ENCODE data around the gene HEXIM1.

The HEXIM1 gene

DNA sequence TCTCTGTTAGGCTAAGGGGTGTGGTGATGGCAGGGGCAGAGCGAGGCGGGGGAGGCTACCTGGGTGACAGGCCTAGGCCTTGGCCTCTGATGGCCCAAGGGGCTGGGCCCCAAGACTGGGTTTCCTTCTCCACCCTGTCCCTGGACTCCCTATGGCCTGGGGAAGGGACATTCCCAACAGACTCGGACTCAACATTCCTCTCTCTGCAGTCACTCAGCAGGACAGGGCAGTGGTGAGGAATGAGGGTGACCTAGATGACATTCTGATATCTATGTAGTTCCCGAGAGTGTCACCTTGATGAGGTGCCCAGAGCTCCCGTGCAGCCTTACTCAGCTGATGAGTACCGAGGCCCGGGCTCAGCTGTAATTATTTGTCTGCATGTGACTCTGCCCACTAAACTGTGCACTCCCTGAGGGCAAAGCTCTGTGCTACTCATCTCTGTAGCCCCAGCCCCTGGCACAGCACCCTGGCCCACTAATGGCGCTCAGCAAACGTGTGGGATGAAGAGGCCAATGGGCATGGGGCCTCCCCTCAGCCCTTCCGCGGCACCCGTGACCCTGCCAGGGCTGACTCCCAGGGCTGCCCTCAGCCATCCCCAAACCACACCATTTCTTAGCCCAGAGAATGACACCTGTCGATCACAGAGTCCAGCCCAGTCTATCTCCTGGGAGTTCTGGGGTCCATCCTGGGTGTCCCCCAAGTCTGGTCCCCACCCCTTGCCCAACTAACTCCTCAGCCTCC is 18.2 kb upstream of the HEXIM1 start:
- no peak for DNase-seq (ENCODE audit: low read depth)

GRCh38 chr17:45130681-45131615 is 17.3 kb upstream of the HEXIM1 start:
- DNase-seq (ENCODE audit: low read depth) = no peak

DNA sequence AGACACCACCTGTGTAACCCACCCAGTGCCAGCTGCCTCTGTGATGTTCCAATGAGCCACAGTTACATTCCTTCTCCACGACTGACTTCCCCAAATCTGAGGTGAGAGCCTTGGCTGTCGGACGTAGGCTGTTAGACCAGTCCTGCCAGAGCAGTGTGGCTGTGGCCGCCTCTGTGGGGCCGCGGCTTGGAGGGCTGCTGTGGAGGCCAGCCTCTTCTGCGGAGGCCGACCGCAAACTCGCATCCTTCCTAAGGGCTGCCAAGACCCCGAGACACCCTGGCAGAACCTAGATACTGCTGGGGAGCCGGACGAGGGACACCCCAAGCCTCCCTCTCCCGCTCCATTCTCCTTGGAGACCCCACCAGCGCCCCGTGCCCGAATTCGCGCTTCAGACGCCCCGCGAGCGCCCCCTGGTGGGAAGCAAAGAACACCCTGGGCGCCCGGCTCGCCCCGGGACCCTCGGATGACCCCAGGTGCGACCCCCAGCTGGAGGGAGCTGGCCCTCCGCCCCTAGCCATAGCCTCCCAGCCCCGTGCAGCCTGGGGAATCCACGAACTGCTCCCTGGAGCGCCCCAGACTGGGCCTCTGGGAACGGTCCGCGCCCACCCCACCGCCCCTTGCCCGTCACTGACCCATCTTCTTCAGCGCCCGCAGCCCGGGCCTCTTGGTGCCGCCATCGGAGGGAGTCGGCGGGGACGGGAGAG is 16.5 kb upstream of the HEXIM1 start:
- no peak for DNase-seq (ENCODE audit: low read depth)

DNA sequence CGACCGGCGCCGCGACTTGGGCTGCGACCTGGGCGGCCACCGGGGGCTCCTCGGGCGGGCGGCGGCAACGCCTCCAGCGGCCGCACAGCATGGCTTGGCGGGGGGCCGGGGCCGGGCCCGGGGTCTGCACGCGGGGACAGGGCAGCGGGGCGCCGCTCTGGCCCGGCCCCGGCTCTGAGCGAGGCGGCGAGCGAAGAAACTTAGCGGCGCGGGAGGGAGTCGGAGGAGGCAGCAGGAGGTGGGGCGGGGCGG is 16.0 kb upstream of the HEXIM1 start, which contains the start of gene PLCD3:
Gene PLCD3, minus strand, starts transcription at position 196 of the 252 bp plus-strand sequence. Its CDS starts 105 bp downstream, at position 91.
- peak; percentile 49 for DNase-seq (ENCODE audit: low read depth)

- peak; percentile 18 for DNase-seq (ENCODE audit: low read depth)
Measured at GRCh38 chr17:45132572-45133463, 15.5 kb upstream of the HEXIM1 start.

- peak; percentile 97 for DNase-seq (ENCODE audit: low read depth)
Measured at GRCh38 chr17:45135192-45135977, 12.9 kb upstream of the HEXIM1 start, which contains the start of gene ACBD4. Gene ACBD4 (plus strand): TSS chr17:45135687. CDS start chr17:45136145, 458 bp downstream.

GRCh38 chr17:45135978-45136791 is 12.1 kb upstream of the HEXIM1 start:
- DNase-seq (ENCODE audit: low read depth) = no peak

DNA sequence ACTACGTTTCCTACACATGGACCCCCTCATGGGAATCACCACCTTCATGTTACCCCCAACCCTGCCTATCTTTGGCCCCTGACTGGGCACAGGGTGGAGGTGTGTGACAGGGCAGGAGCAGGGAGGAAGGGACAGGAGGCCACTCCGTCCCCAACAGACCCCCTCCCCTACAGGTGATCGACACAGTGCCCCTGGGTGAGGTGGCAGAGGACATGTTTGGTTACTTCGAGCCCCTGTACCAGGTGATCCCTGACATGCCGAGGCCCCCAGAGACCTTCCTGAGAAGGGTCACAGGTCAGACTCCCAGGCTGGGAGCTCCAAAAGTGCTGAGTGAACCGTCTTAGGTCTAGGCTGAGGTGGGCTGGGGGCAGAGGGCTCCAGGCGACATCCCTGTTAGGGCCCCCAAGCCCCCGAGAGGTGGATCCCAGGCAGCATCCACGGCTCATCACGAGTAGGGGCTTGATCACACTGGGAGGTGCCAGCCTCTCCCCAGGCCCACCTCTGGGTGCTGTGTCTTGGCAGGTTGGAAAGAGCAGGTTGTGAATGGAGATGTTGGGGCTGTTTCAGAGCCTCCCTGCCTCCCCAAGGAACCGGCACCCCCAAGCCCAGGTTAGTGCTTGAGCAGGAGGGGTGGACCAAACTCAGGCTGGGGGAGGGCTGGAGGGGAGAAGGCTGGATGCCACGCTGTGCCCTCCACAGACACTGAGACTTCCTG is 11.3 kb upstream of the HEXIM1 start:
- no peak for DNase-seq (ENCODE audit: low read depth)

- DNase-seq (ENCODE audit: low read depth) = no peak
Measured at GRCh38 chr17:45137561-45138305, 10.5 kb upstream of the HEXIM1 start.

DNA sequence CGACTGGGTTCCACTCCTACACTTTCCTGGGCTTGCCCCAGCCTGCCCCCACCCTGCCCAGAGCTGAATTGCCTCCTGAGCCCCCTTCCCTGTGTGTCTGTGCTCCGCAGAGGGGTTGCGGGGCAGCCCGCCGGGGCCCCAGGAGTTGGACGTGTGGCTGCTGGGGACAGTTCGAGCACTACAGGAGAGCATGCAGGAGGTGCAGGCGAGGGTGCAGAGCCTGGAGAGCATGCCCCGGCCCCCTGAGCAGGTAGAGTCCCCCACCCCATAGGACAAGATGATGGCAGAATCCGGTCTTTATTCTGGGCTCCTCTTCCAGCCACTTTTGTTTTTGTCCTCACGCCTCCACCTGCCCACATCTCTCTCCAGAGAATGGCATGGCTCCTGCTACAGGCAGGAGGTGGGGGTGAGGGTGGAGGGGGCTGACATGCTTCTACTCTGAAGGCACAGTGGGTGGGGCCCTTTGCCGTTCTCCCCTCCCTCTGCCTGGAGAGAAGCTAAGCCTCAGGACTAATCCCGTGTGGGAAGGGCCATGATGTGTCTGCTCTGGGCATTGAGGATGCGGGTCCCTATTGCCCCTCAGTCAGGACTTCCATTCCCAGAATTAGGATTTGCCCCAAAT is 9.3 kb upstream of the HEXIM1 start:
- no peak for DNase-seq (ENCODE audit: low read depth)

GRCh38 chr17:45139533-45139920 is 8.7 kb upstream of the HEXIM1 start:
- DNase-seq (ENCODE audit: low read depth) = no peak

DNA sequence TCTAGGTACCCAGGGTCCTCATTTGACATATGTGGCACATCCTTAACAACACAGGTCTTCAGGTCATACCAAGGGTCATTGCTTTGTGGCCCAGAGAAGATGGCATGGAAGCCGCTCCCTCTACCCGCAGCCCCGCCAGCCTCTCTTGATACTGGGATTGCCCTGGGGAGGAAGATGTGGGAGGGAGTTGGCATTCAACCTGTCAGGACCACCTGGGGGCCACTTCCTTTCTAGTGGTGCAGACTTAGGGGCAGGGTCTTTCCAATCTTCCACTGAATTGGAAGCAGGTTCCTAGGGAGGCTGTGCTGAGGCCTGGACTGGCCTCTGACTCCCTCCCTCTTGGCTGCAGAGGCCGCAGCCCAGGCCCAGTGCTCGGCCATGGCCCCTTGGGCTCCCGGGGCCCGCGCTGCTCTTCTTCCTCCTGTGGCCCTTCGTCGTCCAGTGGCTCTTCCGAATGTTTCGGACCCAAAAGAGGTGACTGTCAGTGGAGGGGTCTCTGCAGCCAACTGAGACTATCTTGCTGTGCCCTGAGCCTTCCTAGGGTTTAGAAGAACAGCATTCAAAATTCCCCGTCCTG is 5.1 kb upstream of the HEXIM1 start:
- DNase-seq (ENCODE audit: low read depth) = no peak

- no peak for DNase-seq (ENCODE audit: low read depth)
Measured at GRCh38 chr17:45143767-45144198, 4.5 kb upstream of the HEXIM1 start.

DNA sequence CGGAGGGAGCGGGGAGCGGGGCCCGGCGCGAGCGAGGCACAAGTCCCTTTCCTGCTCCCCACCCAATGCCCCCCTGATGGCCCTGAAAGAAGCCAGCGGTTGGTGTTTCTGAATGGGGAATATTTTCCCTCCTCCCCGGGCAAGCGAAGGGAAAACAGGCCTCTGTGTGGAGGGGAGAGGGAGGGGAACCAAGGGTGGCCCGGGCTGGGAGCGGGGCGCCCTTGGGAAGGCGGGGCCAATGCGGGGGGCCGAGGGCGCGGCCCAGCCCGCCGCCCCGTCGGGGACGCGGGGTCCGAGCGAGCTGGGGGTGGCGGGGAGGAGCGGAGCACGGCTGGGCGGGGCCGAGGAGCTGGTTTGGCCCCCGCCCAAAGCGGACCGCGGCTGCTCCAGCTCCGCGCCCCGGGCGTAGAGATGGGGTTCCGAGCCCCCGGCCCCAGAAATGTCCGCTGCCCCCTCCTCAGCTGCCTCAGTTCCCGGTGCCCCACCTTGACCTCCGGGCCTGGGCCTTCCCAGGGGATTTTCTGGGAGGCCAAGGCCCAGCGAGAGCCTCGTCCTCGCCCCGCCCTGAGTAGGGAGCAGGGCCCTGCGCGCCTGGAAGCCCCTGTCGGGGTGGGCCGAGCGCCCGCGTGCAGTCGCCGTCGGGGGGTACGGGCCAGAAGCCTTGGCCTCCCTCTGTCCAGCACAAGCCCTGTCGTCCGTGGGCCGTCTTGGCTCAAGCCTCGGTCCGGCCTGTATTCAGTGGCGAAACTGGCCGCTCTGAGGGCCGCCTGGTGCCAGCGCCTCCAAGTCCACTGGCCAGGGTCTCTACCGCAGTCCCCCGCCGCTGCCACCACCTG is 3.9 kb upstream of the HEXIM1 start:
- DNase-seq (ENCODE audit: low read depth) = no peak

GRCh38 chr17:45145035-45145389 is 3.3 kb upstream of the HEXIM1 start:
- DNase-seq (ENCODE audit: low read depth) = no peak

DNA sequence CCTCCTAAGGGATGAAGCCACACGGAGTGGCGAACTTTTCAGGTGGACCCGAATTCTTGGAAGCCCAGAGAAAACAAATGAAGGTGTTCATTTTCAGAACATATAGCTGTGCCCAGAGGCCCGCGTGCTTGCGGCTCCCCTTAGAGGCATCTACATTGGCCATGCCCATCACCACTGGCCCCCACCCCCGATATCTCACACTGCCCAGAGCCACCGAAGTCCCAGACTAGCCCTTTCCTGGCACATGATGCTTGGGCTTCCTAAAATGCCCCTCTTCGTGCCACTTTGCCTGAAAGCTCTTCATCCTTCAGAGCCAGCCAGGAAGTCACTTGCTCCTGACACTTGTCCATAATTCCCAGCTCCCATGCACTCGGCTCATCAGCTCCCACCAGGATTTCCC is 2.1 kb upstream of the HEXIM1 start:
- no peak for DNase-seq (ENCODE audit: low read depth)

GRCh38 chr17:45146592-45146889 is 1.7 kb upstream of the HEXIM1 start:
- no peak for DNase-seq (ENCODE audit: low read depth)
